Skin of body (tissue), 2 donors: ENCODE measurements around the gene AUH. TPM values are rescaled to one million over a fixed set of nuclear protein-coding genes. Genes with fewer than 3 reads are reported as not detected.

Experiments
- DNase-seq: peaks from one replicate; lab custom pipeline; 2025; lab: John Stamatoyannopoulos, UW
- total RNA-seq: library from RNA; depleted of rRNA; stranded (reverse); fragments of >200 nt; gene quantifications from one replicate; pipeline ENCODE4 v1.2.3, GENCODE V29; 2014

The AUH gene
- total RNA-seq, 1 donor from 2014 or later, result 30.0 TPM

- no peak for DNase-seq
Measured at GRCh38 chr9:91191411-91192380, 170.0 kb downstream of the AUH start.

GRCh38 chr9:91190062-91190461, 171.7 kb downstream of the AUH start:
- no peak for DNase-seq

DNA sequence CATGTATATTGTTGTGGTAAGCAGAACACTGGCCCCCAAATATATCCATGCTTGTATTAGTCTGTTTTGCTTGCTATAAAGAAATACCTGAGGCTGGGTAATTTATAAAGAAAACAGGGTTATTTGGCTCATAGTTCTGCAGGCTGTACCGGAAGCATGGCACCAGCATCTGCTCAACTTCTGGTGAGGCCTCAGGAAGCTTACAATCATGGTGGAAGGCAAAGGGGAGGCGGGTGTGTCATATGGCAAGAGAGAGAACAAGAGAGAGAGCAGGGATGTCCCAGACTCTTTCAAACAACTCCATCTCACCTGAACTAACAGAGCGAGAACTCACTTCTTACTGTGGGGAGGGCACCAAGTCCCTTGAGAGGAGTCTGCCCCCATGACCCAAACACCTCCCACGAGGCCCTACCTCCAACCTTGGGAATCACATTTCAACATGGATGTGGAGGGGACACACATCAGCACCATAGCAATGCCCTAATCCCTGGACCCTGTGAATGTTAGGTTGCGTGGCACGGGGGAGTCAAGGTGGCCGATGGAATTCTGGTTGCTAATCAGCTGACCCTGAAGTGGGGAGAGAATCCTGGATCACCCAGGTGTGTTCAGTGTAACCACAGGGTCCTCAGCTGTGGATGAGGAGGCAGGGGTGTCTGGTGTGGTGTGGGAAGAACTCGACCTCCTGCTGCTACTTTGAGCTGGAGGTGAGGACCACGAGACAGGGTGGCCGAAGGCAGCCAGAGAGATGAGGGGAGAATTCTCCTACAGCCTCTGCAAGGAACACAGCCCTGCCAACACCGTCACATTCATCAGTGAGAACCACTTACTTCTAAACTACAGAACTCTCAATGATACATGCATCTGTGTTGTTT, 172.8 kb downstream of the AUH start:
- no peak for DNase-seq

DNA sequence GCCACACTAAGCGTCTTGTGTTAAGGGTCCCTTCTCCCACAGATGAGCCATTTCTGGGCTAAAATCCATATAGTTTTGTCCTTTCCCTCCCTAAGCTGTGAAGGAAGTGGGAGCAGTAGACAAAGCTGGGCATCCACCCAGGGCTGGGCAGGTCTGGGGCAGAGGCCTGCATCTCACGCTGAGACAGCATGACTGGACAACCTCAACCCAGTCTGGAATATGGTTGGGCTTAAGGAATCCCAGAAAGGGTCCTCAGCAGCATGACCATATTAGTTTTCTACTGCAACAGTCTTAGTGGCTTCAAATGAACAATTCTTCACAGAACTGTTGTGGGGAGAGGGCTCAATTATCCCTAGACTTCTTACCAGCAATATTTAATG, 173.8 kb downstream of the AUH start:
- no peak for DNase-seq

DNA sequence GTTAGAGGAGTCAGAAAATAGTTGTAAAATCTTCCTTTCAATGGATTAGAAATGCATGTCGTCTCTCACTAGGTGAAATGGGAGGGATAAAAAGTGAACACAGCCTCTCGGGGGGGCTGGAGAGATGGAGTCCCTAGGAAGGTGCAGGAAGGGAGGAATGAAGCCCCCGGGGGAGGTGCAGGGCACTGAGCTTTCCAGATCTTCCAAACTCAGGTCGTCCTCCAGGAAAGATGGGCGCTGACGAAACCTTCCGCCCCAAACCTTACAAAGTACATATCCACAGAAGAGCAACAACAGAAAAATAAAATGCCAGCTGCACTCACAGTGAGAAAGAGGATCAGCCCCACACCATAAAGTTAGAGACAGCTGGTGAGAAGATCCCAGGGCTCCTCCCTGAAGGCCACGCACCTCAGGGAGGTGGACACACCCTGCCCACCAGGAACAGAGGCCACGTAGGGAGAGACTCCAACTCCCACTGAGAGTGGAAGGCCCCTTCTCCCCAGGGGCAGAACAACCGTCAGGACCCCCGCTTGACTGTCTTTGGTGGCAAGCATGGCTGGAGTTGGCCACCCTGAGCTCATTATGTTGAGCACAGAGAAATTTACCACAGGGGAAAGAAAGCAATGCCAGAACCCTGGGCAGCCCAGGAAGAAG, 174.3 kb downstream of the AUH start:
- no peak for DNase-seq

DNA sequence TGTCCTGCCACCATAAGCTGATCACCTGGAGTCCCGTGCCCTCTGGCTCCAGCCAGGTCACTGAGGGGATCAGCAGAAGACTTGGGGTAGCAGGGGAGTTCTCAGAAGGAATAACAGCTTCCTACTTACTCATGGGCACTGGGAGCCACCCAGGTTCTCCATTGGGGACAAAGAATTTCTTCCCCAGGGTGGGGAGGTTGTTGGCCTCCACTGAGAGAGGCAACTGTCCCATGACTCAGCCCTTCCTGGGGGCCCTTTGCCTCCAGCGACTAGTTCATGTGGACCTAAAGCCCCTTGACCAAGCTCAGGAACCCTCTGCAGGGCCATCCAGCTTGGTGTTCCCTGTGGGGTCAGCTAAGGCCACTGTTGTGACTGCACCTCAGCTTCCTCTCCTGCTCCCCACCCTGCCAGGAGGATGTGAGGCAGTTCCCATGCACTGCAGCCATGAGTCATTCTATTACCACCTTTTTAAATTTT, 175.0 kb downstream of the AUH start:
- DNase-seq, result no peak

DNA sequence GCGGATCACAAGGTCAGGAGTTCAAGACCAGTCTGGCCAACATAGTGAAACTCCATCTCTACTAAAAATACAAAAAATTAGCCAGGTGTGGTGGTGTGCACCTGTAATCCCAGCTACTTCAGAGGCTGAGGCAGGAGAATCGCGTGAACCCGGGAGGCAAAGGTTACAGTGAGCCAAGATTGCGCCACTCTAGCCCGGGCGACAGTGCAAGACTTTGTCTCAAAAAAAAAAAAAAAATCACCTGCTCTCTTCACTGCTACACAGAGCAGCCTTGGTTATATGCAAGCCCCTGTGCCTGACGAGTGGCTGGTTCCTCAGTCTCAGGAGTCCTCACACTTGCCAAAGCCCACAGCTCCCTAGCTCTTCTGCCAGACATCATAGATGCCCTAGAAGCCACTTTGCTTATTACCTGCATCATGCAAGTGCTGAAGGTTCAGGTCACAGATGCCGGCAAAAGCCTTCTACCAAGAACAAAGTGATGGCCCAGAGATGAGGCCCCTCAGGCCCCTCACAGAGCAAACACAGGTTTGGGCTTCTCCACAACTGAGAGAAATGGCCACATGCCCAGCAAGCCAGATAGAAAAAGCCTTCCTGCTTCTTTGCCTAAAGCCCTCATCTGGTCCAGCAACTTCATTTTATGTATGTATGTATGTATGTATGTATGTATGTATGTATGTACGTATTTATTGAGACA, 176.4 kb downstream of the AUH start:
- no peak for DNase-seq

DNA sequence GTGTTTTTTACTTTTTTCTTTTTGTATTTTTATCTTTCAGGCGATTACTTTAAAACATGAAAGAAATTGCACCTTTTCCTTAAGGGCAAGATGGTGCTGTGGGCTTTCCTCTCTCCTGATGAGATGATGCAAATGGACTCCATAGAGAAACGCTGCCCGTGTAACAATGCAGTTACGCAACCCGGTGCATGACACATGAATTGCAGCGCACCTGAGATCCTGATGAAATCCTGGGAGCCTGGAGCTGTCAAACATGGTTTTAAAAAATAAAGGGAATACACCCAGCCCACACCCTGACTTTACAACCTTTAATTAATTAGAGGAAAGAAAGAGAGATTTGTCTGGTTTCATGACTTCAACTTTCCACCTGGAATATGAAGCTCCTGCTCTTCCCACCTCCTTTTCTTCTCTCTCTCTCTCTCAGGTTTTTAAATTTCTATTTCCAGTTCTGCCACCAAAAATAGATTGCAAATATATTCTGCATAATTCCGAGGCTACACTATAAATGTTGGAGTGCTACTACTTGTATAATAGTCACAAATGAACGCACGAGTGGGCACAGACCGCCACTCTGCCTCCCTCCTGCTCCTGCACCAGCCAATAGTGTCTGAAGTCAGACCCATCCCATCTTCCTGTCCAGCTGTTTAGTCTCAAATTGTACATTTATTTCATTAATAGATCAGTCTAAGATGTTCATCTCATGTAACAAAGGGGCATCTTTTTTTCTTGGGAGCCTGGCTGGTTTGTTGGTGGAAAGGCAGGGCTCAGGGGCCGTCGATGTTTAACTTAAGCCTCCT, 179.1 kb downstream of the AUH start:
- DNase-seq, result no peak

GRCh38 chr9:91181541-91181940, 180.2 kb downstream of the AUH start:
- DNase-seq, result no peak

DNA sequence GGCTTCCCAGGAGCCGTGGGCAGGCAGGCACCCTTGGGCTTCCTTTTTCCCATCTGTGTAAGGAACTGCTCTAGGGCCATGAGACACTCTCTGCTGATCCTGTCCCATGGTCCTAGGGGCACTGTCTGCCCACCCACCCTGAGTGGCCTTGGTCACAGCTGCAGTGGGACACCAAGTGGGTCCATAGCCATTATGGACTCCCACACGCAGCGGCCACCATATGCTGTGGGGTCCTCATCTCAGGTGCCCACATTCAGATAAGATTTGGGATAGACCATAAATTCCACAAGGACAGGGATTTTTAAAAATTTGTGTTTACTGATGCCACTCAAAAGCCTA, 180.8 kb downstream of the AUH start:
- DNase-seq, result no peak

DNA sequence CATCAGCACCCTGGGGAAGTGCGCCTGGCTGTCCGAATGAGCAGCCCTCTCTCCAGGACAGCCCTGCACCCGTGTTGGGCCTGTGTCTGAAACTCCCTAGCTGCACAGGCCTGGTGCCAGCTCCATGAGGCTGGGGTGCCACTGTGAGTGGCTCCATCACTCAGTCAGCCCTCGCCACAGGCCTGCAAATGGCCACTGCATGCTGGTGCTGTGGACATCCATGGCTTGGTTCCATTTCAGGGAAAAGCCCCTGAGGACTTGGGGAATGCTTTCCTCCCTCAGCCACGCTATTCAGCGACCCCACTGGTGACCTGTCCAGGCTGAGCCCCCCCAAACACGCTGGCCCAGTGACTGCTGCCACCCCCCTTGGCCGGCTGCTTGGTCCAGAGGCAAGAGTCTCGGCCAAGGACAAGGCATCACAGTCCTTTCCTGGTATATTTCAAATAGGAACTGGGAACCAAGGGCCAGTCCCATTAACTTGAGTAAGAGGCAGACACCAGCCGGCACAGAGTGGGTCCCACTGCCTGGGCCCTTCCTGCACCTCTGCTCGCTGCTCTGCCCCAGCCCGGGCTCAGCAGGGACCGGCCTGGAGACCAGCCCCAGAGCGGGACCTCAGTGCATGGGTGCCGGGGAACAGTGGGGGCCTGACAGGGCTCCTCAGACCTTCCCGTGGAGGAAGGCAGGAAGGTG, 181.3 kb downstream of the AUH start:
- DNase-seq, result no peak

DNA sequence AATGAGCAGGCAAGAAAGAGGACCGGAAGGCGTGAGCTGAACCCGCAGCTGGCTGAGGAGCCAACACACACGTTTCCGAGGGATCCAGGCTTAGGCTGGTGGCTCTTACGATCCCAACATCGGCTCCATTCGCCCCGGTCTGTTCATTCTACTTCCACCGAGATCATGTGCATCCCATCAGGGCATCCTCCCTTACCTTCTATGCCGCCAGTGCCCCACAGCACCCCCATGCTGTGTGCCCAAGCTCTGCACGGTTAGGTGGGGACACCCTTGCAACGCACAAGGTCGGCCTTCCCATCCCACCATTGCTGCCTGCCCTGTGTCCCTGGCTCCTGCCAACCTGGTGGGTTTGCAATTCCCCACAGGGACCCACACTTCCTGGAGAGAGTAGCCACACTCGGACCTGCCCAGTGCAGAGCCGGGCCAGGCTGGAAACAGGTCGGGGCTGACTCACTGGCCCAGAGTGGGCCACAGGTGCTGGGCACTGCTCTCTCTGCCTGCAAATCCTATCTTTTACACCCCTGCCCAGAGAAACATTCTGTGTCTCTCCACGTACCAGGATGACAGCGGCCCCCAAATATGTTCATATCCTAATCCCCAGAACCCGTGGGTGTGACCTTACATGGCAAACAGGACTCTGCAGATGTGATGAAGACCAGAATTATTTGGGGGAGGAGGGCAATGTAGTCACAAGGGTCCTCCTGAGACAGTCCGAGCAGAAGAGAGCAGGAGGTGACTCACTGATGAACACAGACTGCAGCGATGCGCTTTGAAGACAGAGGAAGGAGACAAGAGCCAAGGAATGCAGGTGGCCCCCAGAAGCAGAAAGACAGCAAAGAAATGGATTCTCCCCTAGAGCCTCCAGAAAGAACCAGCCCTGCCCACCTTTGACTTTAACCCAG, 182.2 kb downstream of the AUH start:
- no peak for DNase-seq

- DNase-seq, result no peak
Measured at GRCh38 chr9:91178281-91179236, 183.2 kb downstream of the AUH start.

DNA sequence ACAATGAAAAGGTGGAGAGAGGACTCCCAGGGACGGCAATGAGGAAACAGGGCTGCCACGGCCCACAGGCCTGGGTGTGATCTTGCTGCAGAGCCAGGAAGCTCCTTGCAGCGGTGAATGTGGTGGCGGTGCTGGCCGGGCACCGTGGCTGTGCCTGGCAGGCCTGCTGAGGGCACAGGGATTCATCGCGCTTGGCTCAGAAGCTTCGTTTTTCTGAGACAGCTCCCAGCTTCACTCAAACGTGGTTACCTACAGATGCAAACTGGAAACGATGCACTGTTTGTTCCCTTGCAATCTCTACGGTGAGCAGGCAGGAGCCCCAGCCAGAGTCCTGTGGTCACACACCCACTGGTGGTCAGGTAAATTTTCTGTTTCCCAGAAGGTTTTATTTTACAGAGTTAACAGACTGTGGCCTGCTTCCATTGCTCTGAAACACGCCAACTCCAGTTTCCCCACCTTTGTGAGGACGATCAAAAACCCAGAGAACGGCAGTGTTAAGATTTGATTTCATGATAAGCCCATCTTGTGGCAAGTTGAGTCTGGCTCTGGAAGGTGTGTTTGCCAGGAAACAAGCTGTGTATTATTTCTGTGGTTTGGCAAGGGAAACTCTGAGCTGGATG, 183.9 kb downstream of the AUH start:
- no peak for DNase-seq

GRCh38 chr9:91177081-91177480, 184.6 kb downstream of the AUH start:
- no peak for DNase-seq

- no peak for DNase-seq
Measured at GRCh38 chr9:91176426-91176825, 185.3 kb downstream of the AUH start.

DNA sequence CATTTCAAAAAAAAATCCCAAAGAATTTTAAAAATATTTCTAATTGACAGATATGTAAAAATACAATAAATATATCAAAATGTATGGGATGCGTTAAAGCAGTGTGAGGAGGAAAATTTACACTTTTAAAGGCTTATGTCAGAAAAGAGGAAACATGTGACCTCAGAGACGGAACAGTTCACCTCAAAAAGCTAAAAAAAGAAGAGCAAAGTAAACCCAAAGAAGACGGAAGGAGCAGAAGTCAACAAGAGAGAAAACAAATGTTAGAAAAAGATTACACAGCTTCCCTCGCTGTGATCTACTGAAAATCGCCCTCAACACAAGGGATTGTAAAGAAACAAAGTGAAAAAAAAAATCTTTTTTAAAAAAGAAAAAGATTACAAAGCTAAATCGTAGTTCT, 186.9 kb downstream of the AUH start:
- no peak for DNase-seq
